Renal cortical epithelial cell (primary cell): ENCODE data around the gene RIT1. TPM values are rescaled to one million over a fixed set of nuclear protein-coding genes. Genes with fewer than 3 reads are reported as not detected.
"Not testable (repeated sequence)": the region's sequence is repeated elsewhere in the genome, so short reads cannot be mapped to it uniquely, and the experiment has no call there.

Experiments used
- DNase-seq: peaks from one replicate; pipeline ENCODE4 v3.0.0-alpha.2; 2011; ENCODE audit warnings: low read depth
- total RNA-seq: library from RNA; depleted of rRNA; stranded (reverse); fragments of >200 nt; gene quantifications from 2 replicates; pipeline ENCODE4 v1.2.3, GENCODE V29; 2014

Gene RIT1
- total RNA-seq, 1 donor from 2014 or later: 88.2 TPM

- no peak for DNase-seq
These were observed 22.5 kb upstream of the RIT1 start for GRCh38 chr1:155933591-155934096.

- DNase-seq: no peak
These were observed 21.3 kb upstream of the RIT1 start for GRCh38 chr1:155932487-155932886.

GRCh38 chr1:155932081-155932480 is 20.9 kb upstream of the RIT1 start:
- peak; percentile 81 for DNase-seq

DNA sequence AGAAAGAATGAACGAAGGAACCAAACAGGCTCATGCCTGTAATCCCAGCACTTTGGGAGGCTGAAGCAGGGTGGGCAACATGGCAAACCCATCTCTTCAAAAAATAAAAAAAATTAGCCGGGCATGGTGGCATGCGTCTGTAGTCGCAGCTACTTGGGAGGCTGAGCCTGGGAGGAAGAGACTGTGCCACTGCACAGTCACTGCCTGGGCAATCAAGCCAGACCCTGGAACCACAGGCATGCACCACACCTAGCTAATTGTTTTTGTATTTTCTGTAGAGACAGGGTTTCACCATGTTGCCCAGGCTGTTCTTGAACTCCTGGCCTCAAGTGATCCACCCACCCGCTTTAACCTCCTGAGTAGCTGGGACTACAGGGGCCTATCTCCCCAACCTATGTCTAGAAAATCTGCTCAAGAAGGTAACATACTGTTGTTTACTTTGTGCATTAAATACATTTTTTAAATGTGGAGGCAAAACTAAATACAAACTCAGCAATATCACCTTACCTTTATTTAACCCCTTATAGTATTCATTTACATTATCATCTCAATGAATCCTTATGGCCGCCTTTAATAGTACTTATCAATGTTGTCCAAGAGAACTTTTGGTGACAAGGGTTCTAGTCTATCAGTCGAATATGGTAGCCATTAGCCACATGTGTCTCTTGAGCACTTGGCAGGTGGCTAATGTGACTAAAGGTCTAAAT is 20.3 kb upstream of the RIT1 start:
- DNase-seq: peak; percentile 88

GRCh38 chr1:155930725-155931124 is 19.6 kb upstream of the RIT1 start:
- not testable (repeated sequence) for DNase-seq

- no peak for DNase-seq
These were observed 17.9 kb upstream of the RIT1 start for GRCh38 chr1:155929057-155929456.

- DNase-seq: no peak
These were observed 14.4 kb upstream of the RIT1 start for GRCh38 chr1:155925506-155925905.

DNA sequence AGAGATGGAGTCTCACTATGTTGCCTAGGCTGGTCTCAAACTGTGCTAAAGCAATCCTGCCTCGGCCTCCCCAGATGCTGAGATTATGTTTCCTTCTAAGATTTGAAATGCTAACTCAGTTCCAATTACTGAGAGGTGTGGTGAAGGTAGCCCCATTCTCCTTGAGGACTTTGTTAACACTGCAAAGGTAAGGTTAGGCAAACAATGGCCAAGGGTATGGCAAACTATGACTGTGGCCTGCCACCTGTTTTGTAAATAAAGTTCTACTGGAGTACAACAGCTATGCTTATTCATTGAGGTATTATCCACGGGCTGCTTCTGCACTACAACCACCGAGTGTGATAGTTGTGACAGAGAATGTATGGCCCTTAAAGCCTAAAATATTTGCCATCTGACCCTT is 9.6 kb upstream of the RIT1 start:
- no peak for DNase-seq

GRCh38 chr1:155919801-155920200 is 8.7 kb upstream of the RIT1 start:
- DNase-seq: no peak

DNA sequence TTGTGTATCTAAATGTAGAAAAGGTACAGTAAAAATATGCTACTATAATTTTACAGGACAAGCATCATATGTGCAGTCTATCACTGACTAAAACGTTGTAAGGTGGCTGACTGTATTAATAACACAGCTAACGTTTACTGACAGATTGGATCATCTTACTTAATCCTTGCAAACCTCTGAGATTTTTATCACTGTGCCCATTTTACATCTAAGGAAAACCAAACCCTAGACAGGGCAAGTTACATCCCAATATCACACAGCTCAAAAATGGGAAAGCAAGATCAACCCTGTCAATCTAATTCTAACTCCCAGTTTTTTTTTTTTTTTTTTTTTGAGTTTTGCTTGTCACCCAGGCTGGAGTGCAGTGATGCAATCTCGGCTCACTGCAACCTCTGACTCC is 7.5 kb upstream of the RIT1 start:
- DNase-seq: no peak

- DNase-seq: peak; percentile 29
These were observed 3.0 kb upstream of the RIT1 start for GRCh38 chr1:155913969-155914757.

- DNase-seq: no peak
These were observed 947 bp upstream of the RIT1 start for GRCh38 chr1:155912056-155912536.

GRCh38 chr1:155910621-155911121 is 478 bp downstream of the RIT1 start:
- peak; percentile 36 for DNase-seq

- DNase-seq: peak; percentile 73
These were observed 1.3 kb downstream of the RIT1 start for GRCh38 chr1:155909894-155910293.

- DNase-seq: no peak
These were observed 6.9 kb downstream of the RIT1 start for GRCh38 chr1:155904261-155904660.

DNA sequence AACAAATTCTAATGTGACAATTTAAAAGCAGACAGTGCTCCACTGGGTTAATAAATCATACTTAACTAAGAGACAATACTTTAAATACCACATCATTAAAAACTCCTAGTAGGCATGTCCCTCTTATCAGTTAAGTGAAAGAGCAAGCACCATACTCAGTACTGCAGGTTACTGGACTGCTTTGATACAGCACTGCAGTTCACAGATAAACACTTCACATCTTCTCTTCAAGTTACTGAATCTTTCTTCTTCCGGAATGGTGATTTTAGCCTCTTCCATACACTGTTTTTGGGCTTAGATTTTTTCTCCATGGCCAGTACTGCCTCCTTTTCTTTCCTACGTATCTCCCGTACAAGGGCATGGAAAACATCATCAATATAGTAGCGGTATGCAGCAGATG is 11.0 kb downstream of the RIT1 start:
- no peak for DNase-seq

DNA sequence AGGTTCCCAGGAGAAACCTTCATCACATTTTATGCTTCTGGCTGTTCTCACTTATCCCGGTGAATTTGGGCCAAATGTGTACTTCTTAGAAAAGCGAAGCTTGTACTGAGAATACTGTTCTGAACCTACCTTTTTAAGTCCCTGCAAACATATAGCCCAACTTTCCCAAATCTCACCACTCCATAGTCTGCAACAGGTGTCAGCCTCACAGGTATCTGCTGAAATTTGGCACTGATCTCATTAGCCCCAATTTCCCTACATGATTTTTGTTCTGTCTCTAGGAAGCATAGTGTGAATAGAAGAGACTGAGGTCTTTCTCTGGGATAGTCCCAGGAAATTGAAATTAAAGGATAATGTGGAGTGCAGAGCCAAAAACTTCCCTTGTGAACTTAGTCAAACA is 11.5 kb downstream of the RIT1 start:
- no peak for DNase-seq

DNA sequence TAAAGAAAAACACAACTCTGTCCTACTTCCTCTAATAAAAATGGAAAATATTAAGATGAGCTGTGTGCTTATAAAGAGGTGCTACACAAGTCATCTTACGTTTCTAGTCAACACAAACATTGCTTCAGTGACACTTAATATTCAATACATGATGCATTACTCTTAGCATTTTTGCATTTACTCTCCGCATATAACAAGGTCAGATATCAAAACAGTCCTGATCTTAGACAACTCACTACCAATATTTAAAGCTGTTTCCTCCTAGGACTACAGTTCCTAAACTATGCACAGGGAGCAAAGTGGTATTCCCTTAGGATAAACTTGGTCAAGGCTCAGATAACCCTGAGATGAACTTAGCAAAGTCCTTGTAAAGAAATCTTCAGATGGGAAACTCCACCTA is 12.3 kb downstream of the RIT1 start:
- DNase-seq: no peak

GRCh38 chr1:155897746-155898145 is 13.4 kb downstream of the RIT1 start:
- no peak for DNase-seq

- not testable (repeated sequence) for DNase-seq
These were observed 14.7 kb downstream of the RIT1 start for GRCh38 chr1:155896476-155896875.

DNA sequence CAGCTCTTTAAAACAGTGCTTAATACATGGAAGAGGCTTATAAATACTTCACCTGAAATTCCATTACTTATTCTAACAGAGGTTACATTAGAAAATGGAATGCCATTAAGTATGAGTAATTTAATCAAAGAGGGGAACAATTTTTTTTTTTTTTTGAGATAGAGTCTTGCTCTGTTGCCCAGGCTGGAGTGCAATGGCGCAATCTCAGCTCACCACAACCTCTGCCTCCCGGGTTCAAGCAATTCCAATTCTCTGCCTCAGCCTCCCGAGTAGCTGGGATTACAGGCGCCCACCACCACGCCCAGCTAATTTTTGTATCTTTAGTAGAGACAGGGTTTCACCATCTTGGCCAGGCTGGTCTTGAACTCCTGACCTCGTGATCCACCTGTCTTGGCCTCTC is 15.5 kb downstream of the RIT1 start:
- peak; percentile 50 for DNase-seq

DNA sequence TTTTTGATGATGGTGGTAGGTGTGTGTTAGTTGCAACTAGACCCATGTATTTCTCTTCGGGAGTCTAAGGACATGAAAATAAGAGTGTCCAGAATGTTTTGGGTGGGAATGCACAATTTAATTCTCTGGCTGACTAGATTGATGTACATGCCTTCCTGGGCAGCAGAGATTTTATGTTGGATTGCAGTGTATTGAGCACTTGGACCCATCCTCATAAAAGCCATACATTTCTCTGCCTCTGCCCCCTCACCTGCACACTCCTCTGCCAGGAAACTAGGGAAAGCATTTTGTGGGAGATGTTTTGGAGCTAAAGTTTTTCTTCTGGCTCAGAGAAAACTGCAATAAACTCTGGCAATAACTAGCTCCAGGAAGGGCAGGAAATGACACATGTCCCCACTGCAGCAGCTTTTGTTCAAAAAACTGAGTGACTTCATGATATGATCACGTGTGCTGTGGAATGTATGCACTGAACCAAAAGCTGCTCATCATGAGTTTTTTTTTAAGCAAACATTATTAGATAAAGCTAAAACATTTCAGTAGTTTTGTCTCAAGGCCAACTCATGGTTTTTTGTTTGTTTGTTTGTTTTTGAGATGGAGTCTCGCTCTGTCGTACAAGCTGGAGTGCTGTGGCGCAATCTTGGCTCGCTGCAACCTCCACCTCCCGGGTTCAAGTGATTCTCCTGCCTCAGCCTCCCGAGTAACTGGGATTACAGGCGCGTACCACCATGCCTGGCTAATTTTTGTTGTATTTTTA is 17.6 kb downstream of the RIT1 start:
- DNase-seq: peak; percentile 80
